ENCODE measurements around the gene CMIP. TPM values are rescaled to one million over a fixed set of nuclear protein-coding genes. Genes with fewer than 3 reads are reported as not detected.

CMIP gene
- total and polyA plus RNA-seq, 10 of the 15 experiments (the other 5 are each of a cell fraction or from before 2014, with no cell fraction given), result 1.2 to 43.2 (median 4.4) TPM

GRCh38 chr16:81567087-81567486 is 122.5 kb downstream of the CMIP start:
- Histone ChIP-seq H3K36me3 (ENCODE audit: control insufficient read depth in 2 of 2, insufficient read depth in 2 of 2, low read length in 1 of 2) (peaks cover 0 to 2% of the 10 kb centered on the region in 2 experiments; a peak in 3 of 4 replicates), H3K79me2 (ENCODE audit: control insufficient read depth, insufficient read depth, low read length) (no peaks in the 10 kb centered on the region; the same call in none of the 2 replicates), H3K4me1 (ENCODE audit: control insufficient read depth, insufficient read depth, low read length) (no peaks in the 10 kb centered on the region), H2AFZ (ENCODE audit: control insufficient read depth, low read depth, low read length) (no peak overlapping the region), H4K20me1 (ENCODE audit: control insufficient read depth, insufficient read depth) (no peaks in the 10 kb centered on the region; the same call in 1 of the 2 replicates), H3K4me2 (ENCODE audit: control insufficient read depth, insufficient read depth) (no peak overlapping the region), H3K4me3 (no peak overlapping the region), H3K9ac (ENCODE audit: control insufficient read depth, insufficient read depth, low read length) (no peak overlapping the region), H3K27me3 (replicated peaks in 1 of 2; ENCODE audit: control insufficient read depth in 2 of 2, insufficient read depth in 2 of 2, low read length in 1 of 2) (no peaks in the 10 kb centered on the region), H3K27ac (ENCODE audit: control insufficient read depth, insufficient read depth) (no peak overlapping the region), H3K9me3 (replicated peaks; ENCODE audit: control insufficient read depth, insufficient read depth, low read length) (no peaks in the 10 kb centered on the region; the same call in 2 of the 3 replicates)
- intact Hi-C loops (cut with micrococcal nuclease; ENCODE audit: unreplicated experiment), result no loop called here
- WGBS (ENCODE audit: insufficient coverage, insufficient replicate concordance, low lambda C conversion rate, missing lambda C conversion rate), result 81% methylated on average over 13 of the region's 13 CpGs
- ChIA-PET POLR2A (no interaction called here), RAD21 (ENCODE audit: unreplicated experiment) (no interaction called here), CTCF (no interaction called here), SMC1A (ENCODE audit: uncharacterized antibody, unreplicated experiment) (no interaction called here)
- FAIRE-seq (no peak), ATAC-seq (no peak), DNase-seq (ENCODE audit: low read depth, low spot score) (no peak)
- BruUV-seq (replicated peaks), result no TSS peak
- TF ChIP-seq HDAC6 (IDR thresholded peaks at IDR 0.05; ENCODE audit: unreplicated experiment), result no peak
- no peak for TF ChIP-seq NFXL1 (IDR thresholded peaks at IDR 0.05; ENCODE audit: borderline replicate concordance)
- in situ Hi-C loops (cut with MboI), result no loop called here

- CTCF ChIA-PET, result interaction anchor here (1.0 kb wide), 1 partner anchor 9 kb away, joined by 4 read pairs; no protein-coding TSS in a partner anchor
- ATAC-seq, result no peak
Measured at GRCh38 chr16:81567987-81568748, 123.6 kb downstream of the CMIP start.

More at GRCh38 chr16:81567987-81568748, 123.6 kb downstream of the CMIP start:
- no peaks in the 10 kb centered on the region; the same call in 2 of the 3 replicates for H3K9me3 ChIP-seq (replicated peaks; ENCODE audit: control insufficient read depth, insufficient read depth, low read length)
- no peak overlapping the region for H3K9ac ChIP-seq (ENCODE audit: control insufficient read depth, insufficient read depth, low read length)
- DNase-seq (ENCODE audit: low read depth, low spot score) (no peak), FAIRE-seq (no peak)
- H2AFZ ChIP-seq (ENCODE audit: control insufficient read depth, low read depth, low read length), result no peak overlapping the region
- no peak overlapping the region for H3K4me3 ChIP-seq
- TF ChIP-seq GABPA (IDR thresholded peaks at IDR 0.05; ENCODE audit: low read depth) (no peak), BMI1 (IDR thresholded peaks at IDR 0.05; ENCODE audit: borderline replicate concordance) (no peak), CHD4 (IDR thresholded peaks at IDR 0.05) (no peak), TARDBP (IDR thresholded peaks at IDR 0.05; ENCODE audit: borderline replicate concordance) (no peak), PRDM15 (CRISPR knock-in tag; IDR thresholded peaks at IDR 0.05) (no peak), USF2 (IDR thresholded peaks at IDR 0.05; ENCODE audit: borderline replicate concordance, low read depth, low read length) (no peak), MTA2 (IDR thresholded peaks at IDR 0.05; ENCODE audit: low read depth) (no peak), IKZF2 (IDR thresholded peaks at IDR 0.05) (no peak), ATF2 (IDR thresholded peaks at IDR 0.05; ENCODE audit: low read length) (no peak)
- H3K27me3 ChIP-seq (replicated peaks in 1 of 2; ENCODE audit: control insufficient read depth in 2 of 2, insufficient read depth in 2 of 2, low read length in 1 of 2), result no peaks in the 10 kb centered on the region
- in situ Hi-C loops (cut with MboI), result no loop called here
- no TSS peak for BruUV-seq (replicated peaks)
- no peak overlapping the region for H3K27ac ChIP-seq (ENCODE audit: control insufficient read depth, insufficient read depth)
- H3K4me2 ChIP-seq (ENCODE audit: control insufficient read depth, insufficient read depth), result no peak overlapping the region
- POLR2A ChIA-PET, result no interaction called here
- H3K36me3 ChIP-seq (ENCODE audit: control insufficient read depth in 2 of 2, insufficient read depth in 2 of 2, low read length in 1 of 2), result peaks cover 0 to 2% of the 10 kb centered on the region in 2 experiments; a peak in 3 of 4 replicates
- RAD21 ChIA-PET (ENCODE audit: unreplicated experiment), result interaction anchor here (0.6 kb wide), 1 partner anchor 137 kb away, joined by 3 read pairs; no protein-coding TSS in a partner anchor
- SMC1A ChIA-PET (ENCODE audit: uncharacterized antibody, unreplicated experiment), result no interaction called here
- intact Hi-C loops (cut with micrococcal nuclease; ENCODE audit: unreplicated experiment), result no loop called here
- H3K4me1 ChIP-seq (ENCODE audit: control insufficient read depth, insufficient read depth, low read length), result no peaks in the 10 kb centered on the region
- H3K79me2 ChIP-seq (ENCODE audit: control insufficient read depth, insufficient read depth, low read length), result no peaks in the 10 kb centered on the region; the same call in none of the 2 replicates
- 46% methylated on average over 13 of the region's 13 CpGs for WGBS (ENCODE audit: insufficient coverage, insufficient replicate concordance, low lambda C conversion rate, missing lambda C conversion rate)
- H4K20me1 ChIP-seq (ENCODE audit: control insufficient read depth, insufficient read depth), result no peaks in the 10 kb centered on the region; the same call in 1 of the 2 replicates

All from GM12878 (cell line).